ENCODE results near the gene IL16. TPM values are rescaled to one million over a fixed set of nuclear protein-coding genes. Genes with fewer than 3 reads are reported as not detected.
"Not testable (repeated sequence)": the region's sequence is repeated elsewhere in the genome, so short reads cannot be mapped to it uniquely, and the experiment has no call there.

Gene IL16
- polyA plus RNA-seq (ENCODE audit: insufficient read length in 4 of 4), result 1 to 10 TPM; 5.1 to 6.3 (median 5.8) TPM

DNA sequence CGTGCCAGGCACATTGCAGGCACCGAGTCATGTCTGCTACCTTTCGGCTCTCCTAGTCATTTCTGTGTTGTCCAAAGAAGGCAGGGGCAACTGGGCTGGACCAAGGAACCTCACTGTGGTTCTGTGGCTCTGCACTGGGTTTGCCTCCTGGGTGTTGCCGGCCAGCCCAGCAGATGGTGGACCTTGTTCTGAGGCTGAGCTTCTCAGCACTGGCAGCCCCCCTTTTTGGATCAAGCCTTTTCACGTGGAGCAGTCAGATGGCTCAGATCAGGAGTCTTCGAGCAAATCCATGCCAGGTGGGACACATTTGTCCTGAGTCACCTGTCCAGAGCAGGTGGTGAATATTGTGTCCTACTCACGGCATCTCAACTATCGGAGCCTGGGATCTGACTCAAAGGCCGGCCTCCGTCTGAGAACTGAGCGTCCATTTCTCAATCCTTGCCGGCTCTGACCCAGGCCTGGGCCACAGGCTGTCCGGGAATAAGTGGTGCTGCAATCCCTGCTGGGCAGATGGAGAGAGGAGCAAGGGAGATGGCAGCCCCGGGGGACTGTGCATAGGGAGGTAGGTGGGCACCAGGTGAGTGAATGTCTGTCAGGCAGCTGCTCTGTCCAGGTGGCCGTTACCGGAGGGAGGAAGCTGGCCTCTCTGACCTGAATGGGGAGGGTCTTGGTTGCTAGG, at the start of gene IL16:
TSS of gene IL16 (plus strand) at position 304 of the 679 bp plus-strand sequence. CDS start 28,521 bp downstream, outside the sequence.
- DNase-seq (ENCODE audit: low read depth in 4 of 4, low spot score in 3 of 4), result no peak

DNA sequence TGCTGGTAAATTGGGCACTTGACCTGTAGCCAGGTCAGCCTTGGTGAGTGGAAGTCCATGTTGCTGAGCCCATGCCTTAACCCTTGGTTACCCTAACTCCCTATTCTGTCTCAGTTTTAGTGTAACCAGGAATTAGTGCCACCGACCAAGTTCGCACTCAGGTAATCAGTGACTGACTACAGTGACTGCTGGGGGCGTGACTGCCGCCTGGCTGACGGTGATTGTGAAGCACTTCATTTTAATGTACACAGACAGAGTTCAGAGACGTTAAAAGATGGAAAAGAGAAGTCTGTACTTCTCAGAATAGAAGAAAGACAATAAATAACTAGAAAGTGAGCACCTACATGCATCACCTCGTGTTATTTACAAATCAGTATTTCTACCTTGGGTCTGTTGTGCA, 45.3 kb upstream of the IL16 start:
- no peak for DNase-seq (ENCODE audit: low read depth in 4 of 4, low spot score in 3 of 4)

DNA sequence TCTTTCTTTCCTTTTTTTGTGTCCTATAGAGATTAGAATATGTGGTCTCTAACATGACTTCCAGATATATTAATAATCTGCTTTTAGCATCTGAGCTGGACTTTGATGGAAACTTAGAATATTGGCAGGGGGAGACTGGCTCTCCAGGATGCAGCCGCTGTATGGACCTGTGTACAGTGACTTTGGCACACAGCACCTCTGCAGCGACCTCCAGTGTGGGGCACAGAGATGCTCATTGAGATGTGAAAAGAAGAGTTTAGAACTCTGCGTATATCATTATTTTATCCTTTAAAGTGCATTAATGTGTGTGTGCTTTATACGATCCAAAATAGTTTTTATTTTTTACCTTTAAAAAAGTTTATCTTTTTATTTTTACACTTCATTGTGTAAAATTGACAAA, 44.3 kb upstream of the IL16 start:
- DNase-seq (ENCODE audit: low read depth in 4 of 4, low spot score in 3 of 4), result no peak

DNA sequence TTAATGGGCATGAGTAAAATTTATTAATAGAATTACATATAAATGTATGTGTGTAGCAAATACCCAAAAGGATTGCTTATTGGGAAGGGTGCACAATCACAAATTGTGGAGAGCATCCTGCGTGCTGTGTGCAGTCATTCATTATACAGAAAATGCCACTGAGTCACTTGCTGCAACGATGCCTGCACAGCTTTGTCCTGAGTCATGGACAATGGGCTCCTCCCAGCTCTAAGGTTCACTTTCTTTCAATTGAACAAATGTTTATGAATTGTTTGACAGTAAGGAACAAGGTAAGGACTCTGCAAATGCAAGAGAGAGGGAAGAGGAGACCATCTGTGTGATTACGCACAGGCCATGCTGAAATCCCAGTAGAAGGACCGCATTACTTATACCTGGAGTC, 43.9 kb upstream of the IL16 start:
- DNase-seq (ENCODE audit: low read depth in 4 of 4, low spot score in 3 of 4), result no peak

DNA sequence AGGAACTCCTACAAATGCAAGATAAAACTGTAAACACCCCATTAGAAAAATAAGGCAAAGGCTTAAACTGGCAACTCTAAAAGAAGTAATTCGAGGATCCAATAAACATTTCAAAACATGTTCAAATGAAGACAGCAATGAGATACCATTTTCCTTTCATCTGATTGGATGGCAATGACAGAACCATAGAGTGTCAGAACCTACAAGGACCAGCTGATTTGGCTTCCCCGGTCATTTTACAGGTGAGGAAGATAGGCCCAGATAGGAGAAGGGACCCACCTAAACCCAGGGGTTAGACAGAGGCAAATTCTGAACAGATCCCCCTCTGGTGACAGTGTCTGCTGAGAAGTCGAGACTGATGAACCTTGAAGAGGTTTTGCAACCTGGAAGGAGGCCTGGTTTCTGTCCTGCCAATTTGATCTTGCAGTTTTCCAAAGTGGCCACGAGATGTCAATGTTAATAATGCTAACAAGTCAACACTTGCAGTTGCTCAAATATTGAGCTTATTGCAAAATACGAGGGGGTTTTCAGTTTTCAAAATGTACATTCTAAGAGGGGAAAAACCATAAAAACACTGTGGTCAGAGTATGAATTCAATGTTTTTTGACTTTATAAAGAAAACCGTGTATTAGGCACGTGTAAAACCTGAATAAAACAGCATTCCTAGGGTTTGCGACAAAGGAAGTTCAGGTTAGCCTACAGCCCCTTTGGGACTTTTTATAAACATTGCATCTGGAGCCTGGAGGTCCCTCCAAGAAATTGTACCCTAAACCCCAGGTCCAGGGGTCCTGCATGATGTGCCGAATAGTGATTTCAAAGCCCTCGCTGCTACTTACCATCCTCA, 41.1 kb upstream of the IL16 start:
- DNase-seq (ENCODE audit: low read depth in 4 of 4, low spot score in 3 of 4), result no peak

DNA sequence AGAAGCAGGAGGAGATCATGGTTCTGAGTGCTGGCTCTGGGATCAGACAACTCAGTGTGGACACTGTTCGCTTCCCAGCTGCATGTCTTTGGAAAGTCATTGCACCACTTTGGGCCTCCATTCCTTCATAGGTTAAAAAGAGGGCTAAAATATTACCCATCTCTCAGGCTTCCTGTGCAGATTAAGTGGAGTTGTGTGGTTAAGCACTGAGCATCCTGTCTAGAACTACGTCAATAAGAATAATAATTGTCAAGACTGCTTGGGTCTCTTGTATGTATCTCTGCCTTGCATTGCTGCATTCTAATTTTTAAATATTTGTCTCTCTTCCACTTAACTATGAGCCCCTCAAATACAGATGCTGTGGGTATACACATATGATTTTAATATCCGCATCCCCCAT, 40.4 kb upstream of the IL16 start:
- no peak for DNase-seq (ENCODE audit: low read depth in 4 of 4, low spot score in 3 of 4)

DNA sequence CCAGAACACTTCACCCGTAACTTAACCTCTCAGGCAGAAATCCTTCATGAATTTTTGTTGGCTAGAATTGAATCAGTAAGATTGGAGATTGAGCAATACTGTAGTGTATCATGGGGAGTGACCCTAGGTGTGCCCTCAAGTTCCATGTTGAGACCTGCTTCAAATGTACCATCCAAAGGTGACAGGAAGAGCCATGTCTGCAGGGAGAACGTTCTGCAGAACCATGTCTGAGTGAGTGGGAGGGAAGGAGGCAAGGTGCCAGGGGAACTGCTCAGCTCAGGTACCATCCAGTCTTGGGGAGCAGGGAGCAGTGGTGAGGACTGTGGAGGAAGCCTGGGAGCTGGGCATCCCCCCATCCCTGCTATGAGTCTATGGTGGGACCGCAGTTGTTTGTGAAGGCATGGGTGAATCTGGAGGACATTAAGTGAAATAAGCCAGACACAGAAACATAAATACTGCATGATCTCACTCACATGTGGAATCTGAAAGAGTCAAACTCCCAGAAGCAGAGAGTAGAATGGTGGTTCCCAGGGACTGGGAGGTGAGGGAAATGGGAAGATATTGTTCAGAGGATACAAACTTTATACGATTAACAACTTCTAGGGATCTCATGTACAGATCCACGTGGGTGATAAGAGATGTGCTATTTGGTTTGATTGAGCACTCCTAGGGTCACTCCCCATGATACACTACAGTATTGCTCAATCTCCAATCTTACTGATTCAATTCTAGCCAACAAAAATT, 39.3 kb upstream of the IL16 start:
- no peak for DNase-seq (ENCODE audit: low read depth in 4 of 4, low spot score in 3 of 4)

DNA sequence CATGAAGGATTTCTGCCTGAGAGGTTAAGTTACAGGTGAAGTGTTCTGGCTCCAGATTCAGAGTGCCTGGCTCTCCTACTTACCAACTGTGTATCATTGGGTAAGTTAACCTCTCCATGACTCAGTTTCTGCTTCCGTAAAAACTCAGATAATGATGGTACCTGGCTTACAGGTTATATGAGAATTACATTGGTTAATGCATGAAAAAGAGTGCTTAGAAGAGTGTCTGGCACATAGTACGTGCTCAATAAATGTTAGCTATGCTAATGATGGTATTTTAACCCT, 38.8 kb upstream of the IL16 start:
- no peak for DNase-seq (ENCODE audit: low read depth in 4 of 4, low spot score in 3 of 4)

DNA sequence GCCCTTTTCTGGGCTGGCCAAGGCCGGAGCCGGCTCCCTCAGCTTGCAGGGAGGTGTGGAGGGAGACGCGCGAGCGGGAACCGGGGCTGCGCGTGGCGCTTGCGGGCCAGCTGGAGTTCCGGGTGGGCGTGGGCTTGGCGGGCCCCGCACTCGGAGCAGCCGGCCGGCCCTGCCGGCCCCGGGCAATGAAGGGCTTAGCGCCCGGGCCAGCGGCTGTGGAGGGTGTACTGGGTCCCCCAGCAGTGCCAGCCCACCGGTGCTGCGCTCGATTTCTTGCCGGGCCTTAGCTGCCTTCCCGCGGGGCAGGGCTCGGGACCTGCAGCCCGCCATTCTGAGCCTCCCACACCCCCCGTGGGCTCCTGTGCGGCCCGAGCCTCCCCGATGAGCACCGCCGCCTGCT, 38.1 kb upstream of the IL16 start:
- DNase-seq (ENCODE audit: low read depth in 4 of 4, low spot score in 3 of 4), result not testable (repeated sequence)

DNA sequence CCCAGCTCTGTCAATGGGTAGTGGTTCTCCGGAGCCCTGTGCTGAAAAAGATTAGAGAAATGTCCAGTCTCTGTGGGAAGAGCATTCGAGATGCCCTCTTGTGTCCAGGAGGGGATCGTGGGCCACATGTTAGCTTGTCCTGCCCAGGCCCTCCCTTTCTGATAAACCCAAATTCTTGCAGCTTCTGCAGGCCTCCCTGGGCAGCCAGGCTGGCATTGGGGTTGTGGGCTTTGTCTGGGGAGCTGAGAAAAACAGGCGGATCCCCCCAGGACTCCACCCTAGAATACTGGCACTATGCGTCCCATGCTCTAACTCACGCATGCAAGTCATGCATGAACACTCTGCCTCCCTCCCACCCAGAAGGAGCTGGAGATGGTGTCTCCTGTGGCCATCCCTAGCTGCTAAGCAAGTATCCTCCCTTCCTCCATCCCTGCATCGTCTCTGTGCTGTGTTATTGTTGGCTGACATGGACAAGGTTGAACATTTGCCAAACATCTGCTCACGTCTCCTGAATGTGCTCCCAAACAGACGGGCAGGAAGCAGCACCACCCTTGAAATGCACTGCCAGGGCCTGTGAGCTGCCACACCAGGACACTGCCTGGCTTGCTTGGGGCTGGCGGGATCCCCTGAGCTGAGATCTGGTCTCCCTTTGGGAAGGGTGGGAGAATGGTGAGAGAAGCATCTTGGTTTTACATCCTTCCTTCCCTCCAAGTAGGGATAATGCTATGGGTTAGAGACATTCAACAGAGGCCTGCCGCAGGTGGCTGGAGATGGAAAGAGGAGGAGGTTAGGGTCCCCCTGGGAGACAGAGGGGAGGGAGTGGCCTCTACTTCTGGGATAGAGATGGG, 36.1 kb upstream of the IL16 start:
- DNase-seq (ENCODE audit: low read depth in 4 of 4, low spot score in 3 of 4), result peak; percentile 16 to 38 (median 22)

DNA sequence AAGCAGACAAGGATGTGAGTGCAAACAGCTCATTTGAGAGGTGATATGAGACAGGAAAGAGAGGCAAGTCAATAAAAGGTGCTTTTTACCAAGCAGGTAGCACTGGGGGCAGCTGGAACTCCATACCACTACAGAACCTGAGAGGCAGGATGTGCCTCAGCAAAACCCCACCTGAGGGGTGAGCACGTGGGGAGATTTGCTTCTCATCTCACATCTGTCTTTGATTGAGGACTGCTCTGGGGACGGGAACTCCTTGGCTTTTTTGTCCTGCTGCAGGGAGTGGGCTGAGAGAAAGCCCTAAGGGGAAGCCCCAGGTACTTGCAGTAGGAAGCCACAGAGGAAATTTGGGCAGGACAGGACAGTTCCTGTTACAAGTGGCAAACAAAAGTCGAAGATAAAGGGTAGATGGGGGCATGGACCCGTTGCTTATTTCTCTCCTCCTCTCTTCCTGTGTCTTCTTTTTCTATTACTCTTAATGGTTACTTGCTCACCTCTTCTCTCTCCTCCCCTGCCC, 35.5 kb upstream of the IL16 start:
- DNase-seq (ENCODE audit: low read depth in 4 of 4, low spot score in 3 of 4), result no peak

DNA sequence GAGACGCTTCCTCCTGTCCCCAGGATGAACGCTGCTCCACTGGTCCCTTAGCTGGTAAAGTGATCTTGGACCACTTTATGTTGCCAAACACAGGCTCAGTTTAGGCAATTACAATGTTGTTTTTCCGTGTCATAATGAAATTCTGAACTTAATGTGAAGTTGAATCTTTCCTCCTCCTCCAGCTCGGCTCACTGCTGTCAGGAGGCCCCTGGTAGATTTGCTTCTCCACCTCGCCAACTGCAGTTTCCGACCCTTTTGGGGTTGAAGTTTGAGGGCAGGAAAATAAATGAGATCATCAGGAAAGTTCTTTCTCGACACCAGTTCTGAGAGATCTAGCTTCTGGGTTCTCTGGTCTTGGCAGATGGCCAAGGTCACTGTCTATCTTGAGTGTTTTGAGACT, 34.8 kb upstream of the IL16 start:
- DNase-seq (ENCODE audit: low read depth in 4 of 4, low spot score in 3 of 4), result no peak

DNA sequence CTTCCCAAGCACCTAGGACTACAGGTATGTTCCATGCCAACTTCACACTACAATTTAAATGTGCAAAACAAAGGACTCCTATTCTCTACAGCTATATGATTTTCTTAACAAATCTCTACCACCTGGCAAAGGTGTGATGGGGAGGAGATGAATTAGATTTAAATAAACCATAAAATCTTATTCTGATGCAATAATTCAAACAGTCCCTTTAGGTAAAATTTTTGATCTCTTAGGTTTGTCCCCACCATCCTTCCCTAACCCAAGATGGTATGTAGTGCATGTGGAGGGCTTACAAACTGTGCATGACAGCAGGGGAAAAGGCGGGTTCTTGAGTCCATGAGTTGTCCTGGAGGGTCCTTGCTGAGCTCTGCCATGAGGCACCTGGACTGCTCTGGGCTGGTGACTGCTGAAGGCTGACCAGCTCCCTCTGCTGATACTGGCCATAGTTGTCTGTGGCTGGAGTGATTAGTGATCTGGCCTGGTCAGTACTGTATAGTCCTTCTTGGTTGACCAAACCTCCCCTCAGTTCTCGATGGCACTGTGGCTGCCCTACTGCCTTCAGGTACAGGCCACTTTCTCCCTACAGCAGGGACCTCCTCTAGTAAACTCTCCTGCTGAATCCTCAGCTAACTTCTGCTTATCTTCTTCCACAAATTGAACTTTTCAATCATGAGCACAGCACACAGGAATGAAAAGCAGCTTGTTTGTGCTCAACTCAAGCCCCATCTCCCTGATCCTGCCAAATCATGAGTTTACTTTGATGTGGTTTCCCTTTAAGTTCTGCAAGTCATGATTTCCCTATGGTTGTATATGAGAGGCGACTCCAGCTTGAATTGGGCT, 32.5 kb upstream of the IL16 start:
- DNase-seq (ENCODE audit: low read depth in 4 of 4, low spot score in 3 of 4), result no peak

DNA sequence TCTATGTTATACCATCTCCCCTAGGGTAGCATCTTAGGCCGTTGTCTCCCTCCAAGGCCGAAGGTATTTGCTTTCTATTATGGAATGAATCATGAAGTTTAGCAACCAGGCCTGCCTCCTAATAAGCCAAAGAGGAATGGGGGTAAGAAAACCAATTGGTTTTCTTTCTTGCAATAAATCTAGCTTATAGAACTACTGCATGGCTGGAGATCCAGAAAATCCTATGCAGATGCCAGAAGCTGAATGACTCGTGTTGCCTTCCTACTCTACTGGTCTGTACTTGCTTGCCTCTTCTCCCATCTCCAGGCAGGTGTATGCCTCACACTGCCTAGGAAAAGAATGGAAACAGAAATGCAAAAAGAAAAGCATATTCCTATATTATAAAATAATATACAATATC, 31.1 kb upstream of the IL16 start:
- DNase-seq (ENCODE audit: low read depth in 4 of 4, low spot score in 3 of 4), result no peak

DNA sequence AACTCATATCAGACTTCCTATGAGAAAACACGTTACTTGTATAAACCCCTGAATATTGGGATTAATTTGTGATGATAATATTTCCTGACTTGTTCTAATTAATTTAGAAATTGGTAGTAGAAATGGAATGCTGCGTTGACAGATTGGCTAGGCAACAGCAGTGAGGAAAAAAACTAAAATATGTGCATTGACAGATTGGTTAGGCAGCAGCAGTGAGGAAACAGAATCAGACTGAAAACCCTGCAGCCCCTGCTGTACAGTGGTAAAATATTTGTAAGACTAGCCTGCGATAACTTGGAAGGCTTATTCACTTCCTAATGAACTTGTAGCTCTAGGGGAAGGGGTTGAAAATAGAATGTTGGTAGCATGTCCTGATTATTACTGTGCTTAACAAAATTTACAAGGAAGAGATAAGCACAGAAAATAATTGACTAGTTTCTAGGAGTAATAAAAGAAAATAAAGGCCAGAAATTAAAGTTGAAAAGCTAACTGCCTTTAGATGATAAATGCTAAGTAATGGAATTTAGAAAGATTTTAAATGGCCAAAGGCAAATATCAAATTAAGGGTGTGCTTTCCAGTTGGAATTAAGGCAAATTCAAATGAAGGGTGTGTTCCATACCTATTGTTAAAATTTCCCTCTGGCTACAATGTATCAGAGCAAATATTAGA, 29.9 kb upstream of the IL16 start:
- no peak for DNase-seq (ENCODE audit: low read depth in 4 of 4, low spot score in 3 of 4)

DNA sequence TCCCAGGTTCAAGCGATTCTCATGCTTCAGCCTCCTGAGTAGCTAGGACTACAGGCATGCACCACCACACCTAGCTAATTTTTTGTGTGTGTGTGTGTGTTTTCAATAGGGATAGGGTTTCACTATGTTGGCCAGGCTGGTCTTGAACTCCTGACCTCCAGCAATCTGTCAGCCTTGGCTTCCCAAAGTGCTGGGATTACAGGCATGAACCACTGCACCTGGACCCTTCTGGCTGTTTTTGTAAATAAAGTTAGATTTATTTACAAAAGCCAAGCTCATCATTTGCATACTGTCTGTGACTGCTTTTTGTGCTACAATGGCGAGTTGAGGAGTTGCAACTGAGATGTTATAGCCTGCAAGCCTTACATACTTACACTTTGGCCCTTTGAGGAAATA, 28.6 kb upstream of the IL16 start:
- DNase-seq (ENCODE audit: low read depth in 4 of 4, low spot score in 3 of 4), result no peak

DNA sequence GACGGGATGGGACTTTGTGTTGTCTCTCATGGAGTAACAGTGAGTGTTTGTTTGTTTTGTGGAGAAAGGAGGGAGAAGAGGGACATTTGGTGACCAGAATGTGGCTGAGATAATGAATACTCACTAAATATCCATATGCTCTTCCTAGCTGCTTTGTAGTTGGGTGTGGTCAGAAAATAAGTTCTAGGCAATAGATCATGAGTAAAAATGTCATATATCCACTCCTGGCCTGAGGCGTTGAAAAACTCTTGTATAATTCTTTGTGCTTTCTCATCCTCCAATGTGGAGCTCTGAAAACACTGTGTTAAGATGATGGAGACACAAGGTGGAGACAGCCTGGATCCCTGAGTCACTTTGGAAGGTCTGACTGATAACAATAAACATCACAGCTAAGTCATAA, 28.0 kb upstream of the IL16 start:
- DNase-seq (ENCODE audit: low read depth in 4 of 4, low spot score in 3 of 4), result no peak

DNA sequence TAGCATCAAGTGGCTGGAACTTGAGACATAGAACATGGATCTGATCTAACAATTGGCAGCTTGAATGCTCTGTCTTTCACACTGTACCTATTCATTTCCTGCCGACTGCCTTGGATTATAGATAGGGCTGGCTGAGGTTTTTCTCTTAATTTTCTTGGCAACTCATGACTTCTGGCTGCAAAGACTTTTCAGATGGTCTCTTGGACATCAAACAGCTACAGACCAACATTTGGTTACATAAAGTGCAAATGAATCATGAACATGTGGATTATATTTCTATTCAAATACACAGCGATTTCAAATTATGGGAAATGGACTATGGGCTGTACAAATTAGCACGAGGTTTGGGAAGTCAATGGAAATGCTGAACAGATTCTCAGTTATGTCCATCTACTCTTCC, 26.2 kb upstream of the IL16 start:
- no peak for DNase-seq (ENCODE audit: low read depth in 4 of 4, low spot score in 3 of 4)

DNA sequence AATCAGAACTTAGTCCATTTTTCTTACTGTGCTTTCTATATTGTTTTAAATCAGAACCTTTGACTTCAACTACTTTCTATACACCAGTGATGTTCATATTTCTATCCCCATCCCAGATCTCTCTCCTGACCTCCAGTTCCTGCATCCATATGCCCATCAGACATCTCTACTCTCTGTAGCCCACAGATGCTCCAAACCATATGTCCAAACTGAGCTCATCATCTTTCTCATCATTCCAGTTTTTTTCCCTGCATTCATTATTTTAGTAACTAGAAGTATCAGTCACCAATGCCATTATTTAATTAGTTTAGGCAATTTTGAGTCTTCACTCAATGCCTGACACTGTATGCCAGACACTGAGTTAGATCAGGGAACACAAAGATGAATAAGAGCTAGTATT, 25.4 kb upstream of the IL16 start:
- no peak for DNase-seq (ENCODE audit: low read depth in 4 of 4, low spot score in 3 of 4)
